Activated naive CD4-positive, alpha-beta T cell treated with anti-CD3 and anti-CD28 coated beads, Interleukin-2, amount 50 U/mL, for 16 hours (primary cell): ENCODE measurements around the gene TBC1D9.

ENCODE experiments used
- DNase-seq: peaks from one replicate; pipeline ENCODE4 v3.0.0-alpha.2; 2020

The TBC1D9 gene

DNA sequence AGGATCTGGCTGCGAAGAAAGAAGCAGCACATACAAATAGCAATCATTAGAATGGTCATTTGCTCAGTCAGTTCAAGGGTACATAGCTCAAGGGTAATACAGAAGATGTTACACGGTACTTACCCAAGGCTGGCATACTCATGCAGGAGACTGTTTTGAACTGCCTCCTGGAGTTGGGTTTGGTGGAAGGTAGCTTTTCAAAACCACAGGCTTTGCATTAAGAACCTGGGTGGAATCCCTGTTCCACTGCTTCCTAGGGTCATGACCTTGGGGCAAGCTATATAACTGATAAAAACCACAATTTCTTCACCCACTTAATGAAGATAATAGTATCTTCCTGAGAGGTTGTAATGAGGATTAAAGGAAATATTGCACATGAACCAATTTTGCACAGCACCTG is 36.5 kb downstream of the TBC1D9 start:
- DNase-seq, result no peak

DNA sequence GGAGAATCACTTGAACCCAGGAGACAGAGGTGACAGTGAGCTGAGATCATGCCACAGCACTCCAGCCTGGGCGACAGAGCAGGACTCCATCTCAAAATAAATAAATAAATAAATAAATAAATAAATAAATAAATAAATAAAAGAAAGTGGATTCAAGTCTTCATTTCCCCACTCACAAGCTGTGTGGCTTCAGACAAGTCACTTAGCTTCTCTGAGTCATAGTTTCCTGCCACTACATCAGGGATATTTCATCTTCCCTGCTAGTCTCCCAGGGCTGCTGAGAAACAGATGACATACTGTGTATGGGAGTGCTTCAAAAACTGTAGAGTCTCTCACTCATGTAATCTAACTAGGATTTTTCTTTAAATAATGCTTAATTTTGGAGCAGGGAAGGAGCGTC is 37.2 kb downstream of the TBC1D9 start:
- no peak for DNase-seq

DNA sequence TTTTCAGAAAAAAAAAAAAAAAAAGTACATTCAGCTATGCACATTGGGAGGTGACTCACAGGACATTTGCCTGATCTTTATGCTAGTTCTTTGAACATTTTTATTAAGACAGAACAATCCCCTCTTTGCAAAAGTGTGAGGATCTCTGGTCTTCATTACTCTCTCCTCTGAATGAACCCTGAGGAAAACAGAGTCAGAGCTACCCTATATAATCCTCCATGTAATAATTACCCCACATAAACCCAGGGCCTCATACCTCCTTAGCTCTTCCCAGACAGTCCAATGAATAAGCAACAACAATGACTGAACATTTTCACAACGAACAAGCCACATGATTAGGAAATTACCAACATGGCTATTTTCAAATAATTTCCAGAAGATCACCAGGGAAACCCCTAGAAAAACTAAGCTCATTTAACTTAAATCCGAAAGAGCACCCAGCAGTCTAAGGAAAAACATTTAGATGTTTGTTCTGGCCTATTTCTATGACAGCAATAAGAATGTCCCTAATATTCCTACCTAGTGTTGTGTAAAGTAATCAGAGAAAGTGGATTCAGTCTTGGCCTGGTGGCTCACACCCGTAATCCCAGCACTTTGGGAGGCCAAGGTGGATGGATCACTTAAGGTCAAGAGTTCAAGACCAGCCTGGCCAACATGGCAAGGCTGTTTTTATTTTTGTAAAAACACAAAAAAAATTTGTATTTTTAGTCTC is 37.8 kb downstream of the TBC1D9 start:
- DNase-seq, result no peak

DNA sequence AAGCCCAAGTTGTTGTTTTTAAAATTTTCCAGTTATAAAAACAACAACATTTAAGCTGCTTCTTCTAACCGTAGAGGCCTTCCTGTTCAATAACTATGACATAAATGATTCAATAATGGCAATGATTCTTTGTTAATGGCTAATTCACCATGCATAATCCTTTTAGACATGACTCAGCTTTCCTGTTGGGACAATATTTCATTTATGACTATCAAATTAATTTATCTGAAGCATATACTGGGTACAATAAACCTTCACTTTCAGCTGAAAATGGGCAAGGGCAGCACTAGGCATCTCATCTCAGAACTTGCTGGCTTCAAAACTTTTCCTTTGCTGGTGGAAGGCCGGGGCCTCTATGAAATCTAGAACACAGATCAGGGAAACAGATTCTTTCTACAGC is 38.9 kb downstream of the TBC1D9 start:
- DNase-seq, result no peak

DNA sequence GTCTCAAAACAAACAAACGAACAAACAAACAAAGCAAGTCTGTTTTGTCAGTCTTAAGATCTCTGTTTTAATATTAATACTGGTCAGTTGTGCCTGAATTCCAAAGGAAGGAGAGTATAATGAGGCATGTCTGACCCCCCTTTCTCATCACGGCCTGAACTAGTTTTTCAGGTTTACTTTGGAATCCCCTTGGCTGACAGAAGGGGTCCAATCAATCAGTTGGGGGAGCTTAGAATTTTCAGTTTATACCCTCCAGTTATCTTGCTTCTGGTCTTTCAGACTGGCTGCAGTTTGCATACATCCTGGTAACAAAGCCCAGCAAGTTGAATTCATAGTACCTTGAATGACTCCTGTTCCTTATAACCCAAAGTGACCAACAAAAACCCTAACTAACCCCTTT is 41.1 kb downstream of the TBC1D9 start:
- DNase-seq, result no peak

DNA sequence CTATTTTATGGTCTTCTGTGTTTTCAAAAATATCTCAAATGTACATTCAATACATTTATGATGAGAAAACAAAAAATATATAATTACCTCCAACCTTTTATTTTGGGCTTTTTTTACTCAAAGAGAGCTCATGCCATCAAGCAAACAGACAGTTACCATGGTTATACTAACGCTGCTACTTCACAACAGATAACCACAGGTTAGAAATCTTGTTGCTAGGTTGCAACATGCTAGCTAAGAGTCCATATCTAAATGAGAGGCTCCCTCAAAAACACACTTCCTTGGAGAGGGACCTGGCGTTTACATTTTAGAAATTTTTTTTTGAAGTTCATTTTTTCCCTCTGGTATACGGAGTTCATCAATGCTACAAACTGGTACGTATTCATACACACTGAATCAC is 44.3 kb downstream of the TBC1D9 start:
- DNase-seq, result no peak

DNA sequence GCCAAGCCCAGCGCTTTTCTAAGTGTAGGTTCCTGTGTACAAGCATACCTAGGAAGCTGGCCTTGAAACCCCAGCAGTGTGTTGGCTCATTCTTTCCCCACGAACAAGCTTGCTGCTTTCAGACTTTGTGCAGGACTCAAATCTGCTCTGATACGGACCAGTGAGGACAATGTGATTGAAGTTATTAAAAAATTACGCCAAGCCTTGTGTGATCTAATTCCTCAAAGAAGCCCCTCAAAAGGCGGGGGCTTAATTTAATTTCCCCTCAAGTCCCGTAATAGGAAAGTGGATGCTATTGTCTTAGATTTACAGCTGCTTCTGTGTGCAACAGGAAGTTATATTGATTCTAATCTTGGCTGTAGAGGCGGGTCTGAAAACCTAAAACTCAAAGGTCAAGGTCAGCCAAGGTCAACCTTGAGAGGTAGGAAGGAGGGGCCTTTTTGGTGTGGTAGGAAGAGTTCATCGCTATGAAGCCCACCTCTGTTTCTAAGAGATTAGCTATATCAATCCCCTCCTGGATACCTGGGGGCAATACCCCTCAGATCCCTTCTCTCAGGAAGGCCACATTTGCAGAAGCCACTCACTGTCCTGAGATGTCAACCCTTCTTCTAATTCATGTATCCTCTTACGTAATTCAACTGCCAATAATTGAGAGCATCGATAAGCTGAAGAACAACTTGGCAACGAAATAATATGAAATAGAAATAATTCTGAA is 45.1 kb downstream of the TBC1D9 start:
- no peak for DNase-seq

DNA sequence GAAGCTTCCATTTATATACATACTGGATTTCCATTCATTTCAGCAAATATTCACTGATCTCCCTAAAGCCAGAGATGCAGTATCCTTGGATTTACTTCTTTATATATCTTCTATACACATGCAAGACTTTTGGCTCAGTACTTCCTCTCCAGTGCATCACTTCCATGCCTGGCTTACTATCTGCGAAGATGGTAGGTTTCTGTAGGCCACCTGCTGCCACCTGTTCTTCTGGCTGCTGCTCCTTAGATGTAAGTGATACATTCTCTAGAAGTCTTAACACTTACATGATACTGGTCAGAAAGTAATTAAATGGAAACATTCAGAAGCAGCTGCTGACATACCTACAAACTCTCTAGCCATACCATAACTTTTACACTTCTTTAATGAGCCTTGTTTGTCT is 48.9 kb downstream of the TBC1D9 start:
- no peak for DNase-seq

DNA sequence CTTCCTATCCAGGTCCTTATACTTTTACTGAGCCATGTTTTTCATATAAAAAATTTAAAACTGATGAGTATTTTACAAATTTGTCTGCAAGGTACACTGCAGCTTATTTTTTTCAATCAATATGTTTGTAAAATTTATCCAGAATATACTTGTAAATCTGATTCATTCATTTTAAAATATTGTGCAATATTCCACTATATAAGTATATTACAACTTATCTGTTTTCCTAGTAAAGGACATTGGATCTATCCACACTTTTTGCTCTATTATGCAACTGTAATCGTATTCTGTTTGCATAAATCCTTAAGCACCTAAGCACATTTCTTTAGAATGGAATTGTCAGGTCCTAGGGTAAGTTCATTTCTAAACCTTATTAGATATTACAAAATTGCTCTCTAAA is 49.5 kb downstream of the TBC1D9 start:
- DNase-seq, result no peak

DNA sequence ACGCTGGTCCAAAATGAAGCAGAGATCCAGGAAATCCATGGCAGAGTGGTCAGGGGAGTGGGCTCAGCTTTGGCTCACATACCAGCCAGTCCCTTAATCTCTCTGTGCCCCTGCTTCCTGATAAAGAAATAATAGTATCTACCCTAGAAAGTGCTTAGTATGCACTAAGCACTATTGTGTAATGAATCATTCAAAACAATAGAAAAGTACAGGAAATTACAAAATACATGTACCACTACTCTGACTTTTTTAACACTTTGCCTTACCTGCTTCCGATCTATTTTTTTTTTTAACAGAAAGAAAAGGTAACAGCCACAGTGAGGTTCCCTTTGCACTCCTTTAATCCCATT is 49.9 kb downstream of the TBC1D9 start:
- DNase-seq, result no peak

DNA sequence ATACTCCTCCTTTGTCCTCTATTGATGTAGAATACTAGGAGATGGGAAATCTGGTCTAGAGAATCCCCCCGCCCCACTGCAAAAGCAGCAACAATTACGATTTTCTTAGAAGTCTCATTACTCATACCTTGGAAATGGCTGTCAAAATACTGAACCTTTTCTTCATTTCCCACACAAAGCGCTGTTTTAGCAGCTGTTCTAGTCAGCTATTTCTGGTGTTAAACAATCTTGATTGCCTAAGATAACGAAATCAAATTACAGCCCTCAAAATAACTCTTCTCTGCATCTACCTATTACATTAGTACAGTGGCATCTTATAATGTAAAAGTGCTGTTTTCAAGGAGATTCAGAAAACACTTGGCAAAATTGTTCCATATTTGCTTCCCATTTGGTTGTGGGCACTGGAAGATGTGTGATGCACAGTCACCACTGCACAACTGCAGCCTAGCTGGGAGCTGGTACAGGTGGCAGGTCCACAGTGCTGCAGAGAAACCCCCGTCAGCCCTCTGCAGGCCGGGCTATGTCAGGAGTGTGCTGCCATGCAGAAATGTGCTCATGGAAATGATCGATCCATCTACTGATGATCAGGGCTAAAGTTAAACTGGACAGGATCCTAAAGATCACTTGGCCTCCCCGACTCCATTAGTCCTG is 50.4 kb downstream of the TBC1D9 start:
- no peak for DNase-seq

DNA sequence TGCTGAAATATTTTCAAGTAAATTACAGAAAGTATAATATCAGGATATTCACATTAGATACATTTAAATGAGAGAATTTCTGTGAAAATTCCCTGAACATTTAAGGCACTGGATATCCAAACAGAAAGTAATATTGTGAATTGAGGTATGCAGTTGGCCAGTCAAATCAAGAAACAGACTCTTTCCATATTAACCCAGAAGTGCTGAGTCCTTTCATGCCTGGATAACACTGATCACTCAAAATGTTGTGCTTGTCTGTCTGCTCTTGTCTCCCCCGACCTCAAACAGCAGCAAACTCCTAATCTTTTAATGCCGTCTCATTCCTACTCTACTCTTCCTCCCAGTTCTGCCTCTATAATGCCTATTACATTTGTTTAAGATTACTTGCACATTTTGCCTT is 51.2 kb downstream of the TBC1D9 start:
- no peak for DNase-seq

DNA sequence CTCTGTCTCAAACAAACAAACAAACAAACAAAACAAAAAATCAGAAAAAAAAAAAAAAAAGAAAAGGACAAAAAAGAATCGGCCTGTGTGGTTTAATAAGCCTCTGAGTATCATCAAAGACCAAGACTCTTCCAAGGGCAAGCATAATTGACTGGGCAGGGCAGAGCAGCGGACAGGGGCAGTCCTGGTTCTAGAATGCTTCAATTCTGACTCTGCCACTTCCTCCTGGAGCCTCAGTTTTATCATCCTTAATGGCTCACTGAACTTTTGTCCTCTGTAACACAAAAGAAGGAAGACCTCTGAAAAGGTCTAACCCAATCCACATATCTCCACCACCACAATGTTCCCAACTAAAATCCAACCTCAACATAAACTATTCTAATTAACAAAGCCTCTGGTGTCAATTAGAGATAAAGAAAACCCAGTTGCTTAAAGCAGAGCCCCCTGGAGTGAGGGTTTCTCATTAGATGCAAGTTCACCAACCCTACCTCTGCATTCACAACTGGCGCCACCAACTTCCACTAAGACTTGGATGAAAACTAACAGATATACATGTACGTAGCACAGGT is 51.7 kb downstream of the TBC1D9 start:
- no peak for DNase-seq

DNA sequence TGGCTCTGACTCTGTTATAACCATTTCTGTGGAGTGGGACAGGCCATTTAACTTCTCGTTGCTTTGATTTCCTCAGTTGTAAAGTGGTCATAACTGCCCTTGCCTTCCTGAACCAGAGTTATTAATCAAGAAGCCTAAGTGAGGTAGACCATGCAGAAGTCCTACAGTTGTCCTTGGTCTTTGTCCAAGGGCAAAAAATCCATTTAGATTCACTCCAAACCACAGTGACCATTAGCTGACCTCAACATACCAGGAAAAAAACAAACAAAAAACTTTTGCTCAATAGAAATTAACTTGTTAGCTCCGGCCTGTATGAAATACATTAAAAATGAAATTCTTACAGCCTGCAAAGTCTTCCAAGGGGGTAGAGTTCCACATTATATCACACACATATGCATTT is 52.7 kb downstream of the TBC1D9 start:
- no peak for DNase-seq

DNA sequence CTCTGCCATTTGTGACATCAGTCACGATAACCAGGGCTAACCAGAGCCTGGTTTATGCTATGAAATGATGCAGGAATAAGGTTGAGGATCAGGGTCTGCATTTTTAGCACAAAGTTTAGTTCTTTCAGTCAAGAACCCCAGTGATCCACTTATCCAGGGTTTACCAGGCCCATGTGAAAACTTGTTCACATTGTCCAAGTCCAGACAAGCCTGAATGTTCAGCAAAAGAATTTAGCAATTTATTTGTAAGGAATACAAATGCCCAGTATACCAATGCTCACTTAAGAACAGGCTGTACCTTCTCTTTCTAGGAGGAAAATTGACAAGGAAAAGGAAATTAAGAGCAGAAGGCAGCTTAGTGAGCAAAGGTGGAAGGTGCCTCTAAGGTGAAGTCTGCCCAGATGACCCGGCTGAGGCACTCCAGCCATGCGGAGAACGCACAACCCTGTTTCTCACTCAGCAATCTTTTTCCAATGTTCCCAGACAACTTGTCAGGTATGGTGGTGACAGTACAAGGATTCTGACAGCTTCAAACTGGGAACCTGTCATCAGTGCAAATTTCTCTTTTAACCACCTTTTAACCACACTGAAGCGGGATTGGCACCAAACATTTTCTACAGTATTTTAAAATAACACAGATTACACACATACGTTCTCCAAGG is 54.0 kb downstream of the TBC1D9 start:
- DNase-seq, result no peak

DNA sequence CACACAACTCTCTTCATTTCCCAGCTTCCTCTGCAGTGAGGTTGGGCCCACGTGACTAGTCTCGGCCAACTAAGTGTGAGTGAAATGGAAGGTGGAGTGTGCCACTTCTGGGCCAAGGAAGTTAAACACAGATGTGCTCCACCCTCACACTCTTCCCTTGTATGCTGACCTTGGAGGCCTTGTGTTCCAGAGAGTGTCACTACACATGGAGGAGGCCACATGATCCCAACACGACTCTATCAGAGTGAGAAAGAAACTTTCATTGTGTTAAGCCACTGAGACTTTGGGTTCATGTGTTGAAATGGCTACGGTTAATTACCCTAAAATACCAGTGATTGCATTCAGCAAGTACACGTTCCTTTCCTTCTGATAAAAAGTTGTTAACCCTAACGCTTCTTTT is 55.1 kb downstream of the TBC1D9 start:
- no peak for DNase-seq

DNA sequence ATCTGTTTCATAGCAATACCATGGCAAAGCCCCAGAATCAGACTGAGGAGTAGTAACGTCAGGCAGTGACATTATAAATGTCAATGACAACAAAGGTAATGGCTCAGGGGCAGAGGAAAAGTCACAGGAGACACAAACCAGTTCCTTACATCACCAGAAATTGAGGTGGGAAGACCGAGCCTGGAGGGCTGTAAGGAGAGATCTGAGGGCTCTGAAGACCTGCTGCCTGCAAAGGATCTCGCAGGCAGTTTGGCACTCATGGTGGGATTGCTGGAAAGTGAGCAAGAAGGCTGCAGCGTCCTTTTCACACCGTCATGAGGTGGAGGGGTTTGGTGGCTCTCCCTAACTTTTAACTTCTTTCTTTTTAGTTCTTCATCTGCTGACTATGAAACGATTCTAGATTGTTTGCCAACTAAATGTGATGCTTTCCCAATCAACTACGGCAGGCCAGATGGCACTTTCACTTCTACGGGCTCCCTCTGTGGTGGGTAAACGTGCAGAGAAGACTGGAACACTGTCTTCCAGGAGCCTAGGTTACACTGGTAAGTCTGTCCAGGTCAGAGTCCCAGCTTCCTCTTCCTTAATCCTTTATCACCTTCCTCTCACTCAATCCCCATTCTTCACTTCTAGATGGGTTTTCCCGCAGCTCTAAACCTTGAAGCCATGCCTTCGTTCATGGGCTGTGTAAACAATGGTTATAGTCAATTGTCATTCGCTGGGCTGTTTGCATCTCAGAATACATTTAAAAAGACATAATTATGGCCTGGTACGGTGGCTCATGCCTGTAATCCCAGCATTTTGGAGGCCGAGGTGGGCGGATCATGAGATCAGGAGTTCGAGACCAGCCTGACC is 58.2 kb downstream of the TBC1D9 start:
- DNase-seq, result no peak

DNA sequence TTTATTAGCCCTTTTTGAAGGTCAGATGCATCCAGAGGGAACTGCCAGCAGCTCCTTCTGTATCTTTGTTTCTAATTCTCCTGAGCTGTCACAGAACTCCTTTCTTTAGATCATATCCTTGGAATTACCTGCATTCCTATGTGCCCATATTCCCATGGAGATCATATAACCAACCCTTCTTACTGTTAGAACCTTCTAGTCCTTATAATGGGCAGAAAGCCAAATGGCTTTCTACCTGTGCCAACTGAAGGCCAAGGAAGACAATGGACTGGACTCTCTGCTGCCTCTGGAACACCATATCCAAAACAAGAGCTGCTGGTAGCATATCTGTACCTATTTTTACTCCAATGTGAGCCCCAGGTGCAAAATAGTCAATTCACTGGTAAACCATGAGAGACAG is 60.7 kb downstream of the TBC1D9 start:
- no peak for DNase-seq

DNA sequence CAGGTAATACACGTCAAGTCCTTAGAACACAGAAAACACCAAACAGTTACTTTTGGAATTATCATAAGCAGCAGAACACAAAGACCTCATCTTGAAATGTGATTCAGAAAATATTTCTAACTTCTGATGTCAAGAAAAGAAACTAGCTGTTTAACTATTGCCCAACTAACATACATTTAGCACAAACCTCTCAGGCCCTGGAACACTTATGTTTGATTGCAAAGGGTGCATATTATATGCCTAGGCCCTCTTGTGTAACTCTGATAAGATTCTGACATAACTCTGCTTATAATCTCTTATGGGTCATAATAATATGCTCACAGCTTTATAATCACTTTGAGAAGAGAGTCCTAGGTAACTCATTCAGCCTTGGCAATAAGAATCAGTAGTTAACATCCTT is 62.6 kb downstream of the TBC1D9 start:
- DNase-seq, result no peak

DNA sequence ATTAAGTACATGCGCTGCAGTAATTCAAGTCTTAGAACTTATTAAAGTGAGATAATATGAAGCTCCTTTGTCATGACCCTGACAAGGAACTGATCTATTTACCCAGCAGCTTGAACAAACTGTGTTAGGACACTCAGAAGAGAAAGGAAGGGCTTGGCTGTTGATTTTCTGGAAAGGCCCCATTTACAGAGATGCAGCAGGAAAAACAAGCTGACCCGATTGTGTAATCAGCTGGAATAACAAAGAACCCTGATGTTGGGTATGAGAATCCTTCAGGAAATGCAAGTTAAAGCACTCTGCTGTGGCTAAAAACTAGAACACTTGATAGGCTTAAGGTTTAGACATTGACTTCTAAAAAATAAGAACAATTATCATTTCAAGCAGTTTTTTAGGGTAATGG is 64.8 kb downstream of the TBC1D9 start:
- DNase-seq, result no peak

DNA sequence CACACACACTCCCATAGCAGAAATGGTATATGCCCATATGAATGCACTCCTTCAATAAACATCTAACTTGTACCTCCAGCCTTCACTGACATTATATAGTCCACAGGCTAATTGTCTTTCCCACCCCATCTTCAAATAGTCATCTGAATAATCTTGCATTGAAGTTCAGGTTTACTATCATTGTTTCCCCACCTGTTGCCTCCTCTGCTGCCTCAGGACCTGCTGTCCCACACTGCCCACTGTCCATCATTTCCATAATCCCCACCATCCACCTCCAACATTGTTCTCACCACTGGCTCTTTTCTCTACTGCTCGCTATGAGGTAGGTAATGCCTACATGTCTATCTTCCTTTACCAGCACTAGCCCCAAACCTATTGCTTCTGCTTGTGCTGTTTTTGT is 66.1 kb downstream of the TBC1D9 start:
- DNase-seq, result no peak

DNA sequence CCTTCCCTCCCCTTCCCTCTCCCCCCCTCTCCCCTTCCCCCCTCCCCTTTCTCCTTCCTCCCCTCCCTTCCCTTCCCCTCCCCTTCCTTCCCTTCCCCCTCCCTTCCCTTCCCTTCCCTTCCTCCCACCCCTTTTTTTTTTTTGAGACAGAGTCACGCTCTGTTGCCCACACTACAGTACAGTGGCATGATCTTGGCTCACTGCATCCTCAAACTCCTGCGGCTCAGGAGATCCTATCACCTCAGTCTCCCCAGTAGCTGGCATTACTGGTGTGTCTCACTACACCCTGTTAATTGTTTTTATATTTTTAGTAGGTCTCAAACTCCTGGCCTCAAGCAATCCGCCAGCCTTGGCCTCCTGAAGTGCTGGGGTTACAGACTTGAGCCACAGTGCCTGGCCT is 66.6 kb downstream of the TBC1D9 start:
- no peak for DNase-seq
